ENCODE data around the gene WIPF1. TPM values are rescaled to one million over a fixed set of nuclear protein-coding genes. Genes with fewer than 3 reads are reported as not detected.

The WIPF1 gene
- total and polyA plus RNA-seq, 7 donors = 9.0 to 51.0 (median 37.8) TPM

GRCh38 chr2:174606336-174606735 lies 8.7 kb upstream of the WIPF1 start:
- Histone ChIP-seq H3K27me3 (no peaks in the 10 kb centered on the region), H3K36me3 (no peaks in the 10 kb centered on the region), H3K9me3 (no peaks in the 10 kb centered on the region), H3K27ac (peak overlapping the region; percentile 56 to 68 (median 62)), H3K4me1 (peaks cover 0 to 63% (median 42%) of the 10 kb centered on the region in 4 donors), H3K4me3 (no peak overlapping the region)
- peak in 3 of 4 donors; percentile 21 to 76 (median 74) for TF ChIP-seq POLR2AphosphoS5 (IDR thresholded peaks at IDR 0.05)
- no peak for TF ChIP-seq POLR2A (IDR thresholded peaks at IDR 0.05)
- DNase-seq = peak; percentile 82
- WGBS, 2 donors = 63 to 67% methylated on average over 3 of the region's 3 CpGs
- intact Hi-C loops (cut with DNase I) = loop anchor here (5.0 kb wide), 2 partner anchors 76 to 119 kb away; partner anchors contain the start of gene GPR155

GRCh38 chr2:174605687-174606086 lies 8.1 kb upstream of the WIPF1 start:
- intact Hi-C loops (cut with DNase I) = loop anchor here (5.0 kb wide), 2 partner anchors 77 to 118 kb away; partner anchors contain the start of gene GPR155
- Histone ChIP-seq H3K27me3 (no peaks in the 10 kb centered on the region), H3K4me3 (no peak overlapping the region), H3K36me3 (no peaks in the 10 kb centered on the region), H3K4me1 (peaks cover 0 to 63% (median 42%) of the 10 kb centered on the region in 4 donors), H3K9me3 (no peaks in the 10 kb centered on the region), H3K27ac (peak overlapping the region; percentile 56 to 68 (median 62))
- no peak for TF ChIP-seq POLR2A (IDR thresholded peaks at IDR 0.05)
- TF ChIP-seq CTCF (IDR thresholded peaks at IDR 0.05) = peak; percentile 6 to 58 (median 36)
- no peak for DNase-seq

- Histone ChIP-seq H3K27me3 (no peaks in the 10 kb centered on the region), H3K4me1 (peaks cover 0 to 57% (median 37%) of the 10 kb centered on the region in 4 donors), H3K9me3 (no peaks in the 10 kb centered on the region), H3K36me3 (no peaks in the 10 kb centered on the region), H3K27ac (peak overlapping the region in 2 of 4 donors; percentile 8 to 33), H3K4me3 (no peak overlapping the region)
- TF ChIP-seq POLR2A (IDR thresholded peaks at IDR 0.05) (no peak), CTCF (IDR thresholded peaks at IDR 0.05) (peak in 3 of 4 experiments; percentile 12 to 33 (median 21))
- peak; percentile 77 for DNase-seq
- intact Hi-C loops (cut with DNase I) = loop anchor here (2.0 kb wide), 1 partner anchor 140 kb away; no protein-coding TSS in a partner anchor
- 49 to 70% methylated on average over 3 of the region's 3 CpGs for WGBS, 2 donors
Measured at GRCh38 chr2:174603280-174603679, 5.7 kb upstream of the WIPF1 start.

- Histone ChIP-seq H3K4me3 (no peak overlapping the region), H3K36me3 (no peaks in the 10 kb centered on the region), H3K27me3 (no peaks in the 10 kb centered on the region), H3K27ac (peak overlapping the region in 2 of 4 donors; percentile 8 to 33), H3K4me1 (peaks cover 0 to 57% (median 37%) of the 10 kb centered on the region in 4 donors), H3K9me3 (no peaks in the 10 kb centered on the region)
- WGBS, 2 donors = 86 to 88% methylated on average over 3 of the region's 3 CpGs
- DNase-seq = no peak
- intact Hi-C loops (cut with DNase I) = loop anchor here (2.0 kb wide), 1 partner anchor 140 kb away; no protein-coding TSS in a partner anchor
- no peak for TF ChIP-seq POLR2AphosphoS5 (IDR thresholded peaks at IDR 0.05)
Measured at GRCh38 chr2:174602745-174603144, 5.1 kb upstream of the WIPF1 start.

- 62 to 86% methylated on average over 4 of the region's 4 CpGs for WGBS, 2 donors
- TF ChIP-seq POLR2A (IDR thresholded peaks at IDR 0.05) (no peak), POLR2AphosphoS5 (IDR thresholded peaks at IDR 0.05) (peak in 1 of 4 donors; percentile 31)
- intact Hi-C loops (cut with DNase I) = no loop called here
- Histone ChIP-seq H3K27ac (peak overlapping the region; percentile 5 to 77 (median 14)), H3K27me3 (no peaks in the 10 kb centered on the region), H3K4me1 (peaks cover 0 to 57% (median 33%) of the 10 kb centered on the region in 4 donors), H3K9me3 (no peaks in the 10 kb centered on the region), H3K4me3 (no peak overlapping the region), H3K36me3 (no peaks in the 10 kb centered on the region)
- DNase-seq = no peak
Measured at GRCh38 chr2:174600349-174600748, 2.7 kb upstream of the WIPF1 start.

GRCh38 chr2:174599310-174599921 lies 1.8 kb upstream of the WIPF1 start:
- H3K4me3 ChIP-seq = no peak overlapping the region
- no peaks in the 10 kb centered on the region for H3K36me3 ChIP-seq
- H3K4me1 ChIP-seq = peaks cover 0 to 60% (median 34%) of the 10 kb centered on the region in 4 donors
- H3K9me3 ChIP-seq = no peaks in the 10 kb centered on the region
- no peaks in the 10 kb centered on the region for H3K27me3 ChIP-seq
- WGBS, 2 donors = 74 to 90% methylated on average over 6 of the region's 6 CpGs
- DNase-seq = no peak
- peak overlapping the region; percentile 5 to 77 (median 14) for H3K27ac ChIP-seq
- intact Hi-C loops (cut with DNase I) = no loop called here
- TF ChIP-seq POLR2A (IDR thresholded peaks at IDR 0.05) (no peak), CTCF (IDR thresholded peaks at IDR 0.05) (no peak), EP300 (IDR thresholded peaks at IDR 0.05) (no peak), POLR2AphosphoS5 (IDR thresholded peaks at IDR 0.05) (no peak)
